HG02852 (cell line): ENCODE measurements around the gene UGT2B17.
"Not testable (repeated sequence)": the region's sequence is repeated elsewhere in the genome, so short reads cannot be mapped to it uniquely, and the experiment has no call there.

Experiments
- ATAC-seq: cut with Tn5 transposase; IDR thresholded peaks from one replicate; pipeline ENCODE4 v1.9.1; 2021; ENCODE audit warnings: mild to moderate bottlenecking, moderate library complexity; ENCODE audit not compliant: unreplicated experiment

The UGT2B17 gene

GRCh38 chr4:68569466-68570121 is 6.5 kb downstream of the UGT2B17 start:
- ATAC-seq = peak; percentile 44

DNA sequence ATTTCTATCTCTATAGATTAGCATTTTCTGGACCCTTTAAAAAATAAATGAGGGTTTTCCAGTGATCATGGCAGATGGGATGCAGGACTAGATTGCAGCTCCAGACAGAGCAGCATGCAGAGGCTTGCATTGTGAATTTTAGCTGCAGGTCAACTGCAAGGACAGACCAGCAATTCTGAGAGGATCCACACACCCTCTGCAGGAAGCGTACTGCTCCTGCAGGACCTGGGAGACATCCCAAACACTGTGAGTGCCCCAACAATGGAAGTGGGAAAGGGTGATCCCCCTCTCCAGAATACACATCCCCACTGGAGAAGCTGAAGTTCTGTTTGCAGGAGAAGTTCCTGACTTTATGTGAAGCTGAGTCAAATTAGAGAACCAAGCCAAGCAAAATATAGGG is 7.1 kb downstream of the UGT2B17 start:
- ATAC-seq = peak; percentile 6

DNA sequence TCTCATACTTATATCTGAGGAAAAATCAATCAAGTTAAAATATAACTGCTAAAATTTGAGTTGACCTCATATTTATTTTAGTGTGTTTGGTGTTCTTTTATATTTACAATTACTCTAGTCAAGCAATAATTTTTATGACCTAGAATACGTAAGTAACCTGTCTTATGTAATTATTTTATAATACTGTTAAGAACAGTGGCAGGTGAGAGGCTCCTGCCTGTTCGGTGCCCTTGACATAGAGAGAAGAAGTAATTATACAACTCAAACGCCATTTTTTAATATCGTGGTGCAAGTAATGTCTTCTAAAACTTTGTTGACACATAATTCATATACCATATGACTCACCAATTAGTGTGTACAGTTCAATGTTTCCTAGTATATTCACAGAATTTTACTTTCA is 7.6 kb downstream of the UGT2B17 start:
- not testable (repeated sequence) for ATAC-seq

DNA sequence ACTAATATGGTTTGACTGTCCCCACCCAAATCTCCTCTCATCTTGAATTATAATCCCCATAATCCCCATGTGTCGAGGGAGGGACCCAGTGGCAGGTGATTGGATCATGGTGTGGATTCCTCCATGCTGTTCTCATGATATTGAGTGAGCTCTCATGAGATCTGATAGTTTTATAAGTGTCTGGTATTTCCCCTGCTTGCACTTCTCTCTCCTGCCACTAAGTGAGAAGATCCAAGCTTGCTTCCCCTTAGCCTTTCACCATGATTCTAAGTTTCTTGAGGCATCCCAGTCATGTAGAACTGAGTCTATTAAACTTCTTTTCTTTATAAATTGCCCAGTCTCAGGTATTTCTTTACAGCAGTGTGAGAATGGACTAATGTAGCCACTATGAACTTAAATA is 9.8 kb downstream of the UGT2B17 start:
- peak; percentile 34 for ATAC-seq

DNA sequence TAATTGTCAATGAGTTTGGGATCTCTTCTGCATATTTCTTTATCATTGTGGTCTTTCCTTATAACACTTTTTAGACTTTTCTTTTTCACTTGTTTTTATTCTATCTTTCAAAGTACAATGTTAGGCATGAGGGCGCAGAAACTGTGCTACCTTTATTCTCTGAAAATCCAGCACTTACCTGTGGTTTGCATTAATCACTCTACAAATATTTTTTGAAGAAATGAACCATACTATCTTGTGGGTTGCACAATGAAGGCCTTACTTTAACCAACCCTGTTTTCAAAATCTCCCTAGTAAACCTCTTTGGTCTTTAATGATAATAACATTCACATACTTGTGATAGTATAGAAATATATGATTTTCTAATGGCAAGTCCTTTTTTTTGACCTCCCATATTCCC is 11.0 kb downstream of the UGT2B17 start:
- not testable (repeated sequence) for ATAC-seq

DNA sequence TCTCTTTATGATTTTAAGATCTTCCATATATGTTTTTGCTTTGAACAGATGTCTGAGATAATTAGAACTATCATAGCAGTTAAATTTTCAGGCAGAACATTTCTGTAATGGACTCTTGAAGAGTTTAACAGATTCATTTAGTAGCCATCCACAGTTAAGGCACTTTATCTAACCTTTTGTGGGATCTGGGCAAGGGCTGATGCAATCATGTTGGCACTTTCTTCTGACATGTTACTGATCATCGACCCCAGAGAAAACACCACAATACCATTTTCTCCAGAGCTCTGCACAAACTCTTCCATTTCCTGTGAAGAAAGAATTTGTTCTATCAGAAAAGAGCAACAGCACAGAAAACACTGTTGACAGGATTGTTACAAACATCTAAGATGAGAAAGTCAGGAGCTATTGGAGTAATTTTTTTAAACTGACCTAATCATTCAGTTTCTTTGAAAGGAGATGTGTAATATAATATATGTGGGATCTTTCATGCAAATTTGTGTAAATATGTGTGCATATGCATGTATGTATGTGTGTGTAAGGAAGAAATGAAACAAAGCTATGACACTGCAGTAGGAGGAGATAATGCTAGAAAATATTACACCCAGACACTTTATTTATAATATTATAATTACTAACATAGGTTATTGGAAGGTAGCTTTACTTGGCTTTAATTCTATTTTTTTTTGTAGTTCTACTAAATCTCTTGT is 15.6 kb downstream of the UGT2B17 start:
- ATAC-seq = not testable (repeated sequence)

- ATAC-seq = peak; percentile 61
These were observed 22.3 kb downstream of the UGT2B17 start for GRCh38 chr4:68553830-68554229.

- ATAC-seq = peak; percentile 60
These were observed 23.0 kb downstream of the UGT2B17 start for GRCh38 chr4:68552818-68553811.

DNA sequence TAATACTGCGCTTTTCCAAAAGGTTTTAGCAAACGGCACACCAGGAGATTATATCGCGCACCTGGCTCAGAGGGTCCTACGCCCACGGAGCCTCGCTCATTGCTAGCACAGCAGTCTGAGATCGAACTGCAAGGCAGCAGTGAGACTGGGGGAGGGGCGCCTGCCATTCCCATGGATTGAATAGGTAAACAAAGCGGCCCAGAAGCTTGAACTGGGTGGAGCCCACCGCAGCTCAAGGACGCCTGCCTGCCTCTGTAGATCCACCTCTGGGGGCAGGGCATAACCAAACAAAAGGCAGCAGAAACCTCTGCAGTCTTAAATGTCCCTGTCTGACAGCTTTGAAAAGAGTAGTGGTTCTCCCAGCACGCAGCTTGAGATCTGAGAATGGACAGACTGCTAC is 33.4 kb downstream of the UGT2B17 start:
- ATAC-seq = not testable (repeated sequence)

DNA sequence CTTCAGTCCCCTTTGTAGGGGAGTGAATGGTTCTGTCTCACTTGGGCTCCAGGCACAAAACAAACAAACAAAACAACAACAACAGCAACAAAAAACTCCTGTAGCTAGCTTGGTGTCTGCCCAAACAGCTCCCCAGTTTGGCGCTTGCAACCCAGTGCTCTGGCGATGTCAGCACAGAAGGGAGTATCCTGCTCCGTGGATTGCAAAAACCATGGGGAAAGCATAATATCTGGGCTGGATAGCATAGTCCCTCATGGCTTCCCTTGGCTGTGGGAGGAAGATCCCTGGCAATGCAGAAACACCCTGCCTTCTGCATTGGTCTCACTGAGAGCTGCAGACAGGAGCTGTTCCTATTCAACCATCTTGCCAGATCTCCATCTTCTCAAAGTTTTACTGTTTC is 39.7 kb downstream of the UGT2B17 start:
- no peak for ATAC-seq

GRCh38 chr4:68535974-68536373 is 40.1 kb downstream of the UGT2B17 start:
- ATAC-seq = no peak

DNA sequence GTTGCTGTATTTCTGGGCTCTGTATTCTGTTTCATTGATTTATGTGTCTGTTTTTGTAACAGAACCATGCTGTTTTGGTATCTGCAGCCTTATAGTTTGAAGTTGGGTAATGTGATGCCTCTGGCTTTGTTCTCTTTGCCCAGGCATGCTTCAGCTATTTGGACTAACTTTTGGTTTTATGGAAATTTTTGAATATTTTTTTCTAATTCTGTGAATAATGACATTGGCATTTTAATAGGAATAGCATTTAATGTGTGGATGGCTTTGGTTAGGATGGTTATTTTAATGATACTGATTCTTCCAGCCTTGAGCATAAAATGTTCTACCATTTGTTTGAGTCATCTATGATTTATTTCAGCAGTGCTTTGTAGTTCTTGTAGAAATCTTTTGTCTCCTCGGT is 53.9 kb downstream of the UGT2B17 start:
- ATAC-seq = not testable (repeated sequence)

DNA sequence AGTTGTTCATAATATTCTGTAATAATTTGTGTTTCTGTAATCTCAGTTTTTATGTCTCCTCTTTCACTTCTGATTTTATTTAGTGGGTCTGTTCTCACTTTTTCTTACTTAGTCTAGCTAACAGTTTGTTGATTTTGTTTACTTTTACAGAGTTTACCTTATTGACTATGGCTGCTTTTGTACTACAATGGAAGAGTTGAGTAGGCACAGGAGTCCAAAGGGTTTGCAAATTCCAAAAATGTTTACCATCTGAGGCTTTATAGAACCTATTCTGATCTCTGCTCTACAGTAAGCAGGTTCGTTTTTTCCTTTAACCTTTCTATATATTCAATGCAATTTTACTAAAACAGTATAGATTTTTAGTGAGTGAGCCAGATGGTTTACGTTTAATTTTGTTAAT is 55.1 kb downstream of the UGT2B17 start:
- ATAC-seq = no peak

GRCh38 chr4:68518889-68519288 is 57.2 kb downstream of the UGT2B17 start:
- no peak for ATAC-seq

DNA sequence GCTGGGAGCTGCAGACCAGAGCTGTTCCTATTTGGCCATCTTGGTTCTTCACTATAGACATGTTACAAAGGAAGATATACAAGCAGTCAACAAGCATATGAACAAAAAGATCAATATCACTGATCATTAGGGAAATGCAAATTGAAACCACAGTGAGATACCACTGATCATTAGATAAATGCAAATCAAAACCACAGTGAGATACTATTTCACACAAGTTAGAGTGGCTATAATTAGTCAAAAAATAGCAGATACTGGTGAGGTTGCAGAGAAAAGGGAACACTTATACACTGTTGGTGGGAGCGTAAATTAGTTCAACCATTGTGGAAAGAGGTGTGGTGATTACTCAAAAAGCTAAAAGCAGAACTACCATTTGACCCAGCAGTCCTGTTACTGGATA is 70.7 kb downstream of the UGT2B17 start:
- peak; percentile 88 for ATAC-seq

- ATAC-seq = not testable (repeated sequence)
These were observed 71.3 kb downstream of the UGT2B17 start for GRCh38 chr4:68504836-68505235.

DNA sequence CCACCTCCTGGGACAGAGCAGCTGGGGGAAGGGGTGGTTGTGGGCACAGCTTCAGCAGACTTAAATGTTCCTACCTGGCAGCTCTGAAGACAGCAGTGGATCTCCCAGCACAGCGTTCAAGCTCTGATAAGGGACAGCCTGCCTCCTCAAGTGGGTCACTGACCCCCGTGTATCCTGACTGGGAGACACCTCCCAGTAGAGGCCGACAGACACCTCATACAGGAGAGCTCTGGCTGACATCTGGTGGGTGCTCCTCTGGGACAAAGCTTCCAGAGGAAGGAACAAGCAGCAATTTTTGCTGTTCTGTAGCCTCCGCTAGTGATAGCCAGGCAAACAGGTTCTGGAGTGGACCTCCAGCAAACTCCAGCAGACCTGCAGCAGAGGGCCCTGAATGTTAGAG is 72.7 kb downstream of the UGT2B17 start:
- ATAC-seq = not testable (repeated sequence)

DNA sequence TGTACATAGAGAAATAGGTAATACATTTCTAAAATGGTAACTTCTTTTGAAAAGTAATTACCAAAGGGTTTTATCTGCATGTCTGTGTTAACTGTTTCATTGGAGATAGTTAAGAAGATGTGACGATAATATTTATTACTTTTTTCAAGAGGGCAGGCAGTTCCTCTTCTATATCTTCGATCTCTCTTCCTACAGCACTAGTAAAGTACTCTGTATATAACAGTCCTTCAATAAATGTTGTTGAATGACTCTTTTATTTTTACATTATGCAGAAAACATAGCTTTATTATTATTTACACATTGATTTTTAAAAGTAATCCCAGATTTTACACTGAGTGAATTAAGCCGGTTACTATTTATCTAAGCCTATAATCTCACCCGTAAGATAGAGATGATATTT is 77.1 kb downstream of the UGT2B17 start:
- no peak for ATAC-seq

- peak; percentile 90 for ATAC-seq
These were observed 77.6 kb downstream of the UGT2B17 start for GRCh38 chr4:68498413-68499007.

- peak; percentile 46 for ATAC-seq
These were observed 81.4 kb downstream of the UGT2B17 start for GRCh38 chr4:68494688-68495087.
